KBM-7 (cell line): ENCODE results near the gene METTL25B.
A peak's percentile ranks its signal among the peaks of the same experiment; 100 is the strongest.
"Not testable (repeated sequence)": the region's sequence is repeated elsewhere in the genome, so short reads cannot be mapped to it uniquely, and the experiment has no call there.

Experiments used
- DNase-seq: peaks from one replicate; pipeline ENCODE4 v3.0.0-alpha.2; 2015
- in situ Hi-C: fragments of 300-500 bp; cut with MboI; formaldehyde crosslinking; loops from 2 replicates; pipeline ENCODE4 v1.14.3; 2020; ENCODE audit warnings: low sequenced_read_pairs, low pct_unique_long_range_greater_than_20kb, mixed read lengths

Gene METTL25B

DNA sequence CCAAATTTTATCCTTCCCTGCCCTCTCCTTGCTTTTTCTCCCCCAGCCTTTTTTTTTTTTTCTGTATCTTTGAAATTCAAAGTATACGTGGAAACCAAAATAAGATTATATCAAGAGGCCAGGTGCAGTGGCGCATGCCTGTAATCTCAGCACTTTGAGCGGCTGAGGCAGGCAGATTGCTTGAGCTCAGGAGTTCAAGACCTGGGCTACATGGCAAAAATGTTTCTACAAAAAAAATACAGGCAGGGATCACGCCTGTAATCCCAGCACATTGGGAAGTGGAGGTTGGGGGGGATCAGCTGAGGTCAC lies 32.5 kb downstream of the METTL25B start:
- in situ Hi-C loops = no loop called here
- DNase-seq = no peak

- in situ Hi-C loops, DNase-seq: not testable (repeated sequence)
Measured at GRCh38 chr1:156765136-156765535, 36.9 kb downstream of the METTL25B start.

GRCh38 chr1:156765666-156766065 lies 37.4 kb downstream of the METTL25B start:
- in situ Hi-C loops = no loop called here
- DNase-seq = no peak

DNA sequence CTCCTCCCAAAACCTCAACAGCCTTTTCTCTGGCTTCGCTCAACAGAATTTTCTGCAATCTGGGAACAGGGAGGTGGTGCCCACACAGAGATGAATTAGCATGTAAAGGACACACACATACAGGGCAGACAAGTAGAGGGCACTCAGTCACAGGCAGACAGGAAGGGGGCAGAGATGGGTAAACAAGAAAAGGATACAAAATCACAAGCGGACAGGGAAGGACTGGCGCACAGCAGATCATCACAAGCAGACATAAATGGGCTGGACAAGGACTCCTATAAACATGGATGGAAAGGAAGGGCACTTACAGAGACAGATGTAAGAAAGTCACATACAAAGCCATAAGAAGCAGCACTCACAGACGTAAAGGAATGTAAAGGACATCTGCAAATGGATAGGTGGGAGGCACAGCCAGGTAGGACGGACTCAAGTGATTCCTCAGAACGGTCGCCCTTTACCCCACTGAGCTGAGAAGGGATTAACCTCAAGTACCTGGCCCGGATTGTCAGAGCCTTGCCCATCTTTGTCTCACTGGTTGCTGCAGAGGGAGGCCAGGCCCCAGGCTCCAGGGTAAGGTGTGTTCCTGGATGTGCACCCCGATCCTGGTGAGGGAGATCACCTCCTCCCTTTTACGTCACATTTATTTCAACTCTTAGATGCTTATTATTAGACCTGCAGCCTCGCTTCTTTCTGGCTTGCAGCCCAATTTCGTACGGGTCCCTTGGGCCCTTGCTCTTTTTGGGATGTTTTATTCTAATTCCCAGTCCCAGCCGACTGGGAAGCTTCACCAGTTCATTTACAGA lies 38.2 kb downstream of the METTL25B start:
- DNase-seq = no peak
- in situ Hi-C loops = no loop called here

- in situ Hi-C loops = no loop called here
- DNase-seq = peak; percentile 100
Measured at GRCh38 chr1:156767101-156767878, 39.0 kb downstream of the METTL25B start, which contains the start of gene PRCC. Gene PRCC, plus strand, starts transcription at chr1:156767535. Its CDS starts 237 bp downstream, at chr1:156767772.

- peak; percentile 36 for DNase-seq
- in situ Hi-C loops = no loop called here
Measured at GRCh38 chr1:156767879-156768604, 39.8 kb downstream of the METTL25B start.

- no peak for DNase-seq
- in situ Hi-C loops = no loop called here
Measured at GRCh38 chr1:156768610-156769295, 40.5 kb downstream of the METTL25B start.

DNA sequence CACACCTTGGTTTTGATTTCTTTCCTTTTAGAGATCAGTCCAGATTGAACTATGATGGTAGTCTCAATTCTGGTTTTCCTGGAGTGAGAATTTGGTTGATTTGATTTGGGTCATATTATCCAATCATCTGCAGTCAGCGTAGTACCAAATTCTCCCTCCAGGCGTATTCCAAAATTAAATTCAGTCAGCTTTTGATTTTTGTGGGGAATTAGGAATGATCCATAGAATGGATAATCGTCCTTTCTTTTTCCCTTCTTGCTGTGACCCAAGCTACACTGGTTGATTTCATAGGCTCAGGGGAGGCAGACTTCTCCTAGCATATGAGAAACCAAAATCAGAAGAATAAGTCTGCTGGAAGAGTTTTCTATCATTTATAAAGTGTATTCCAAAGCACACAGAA lies 44.0 kb downstream of the METTL25B start:
- in situ Hi-C loops = no loop called here
- DNase-seq = no peak

GRCh38 chr1:156772728-156773497 lies 44.6 kb downstream of the METTL25B start:
- no peak for DNase-seq
- in situ Hi-C loops = no loop called here

DNA sequence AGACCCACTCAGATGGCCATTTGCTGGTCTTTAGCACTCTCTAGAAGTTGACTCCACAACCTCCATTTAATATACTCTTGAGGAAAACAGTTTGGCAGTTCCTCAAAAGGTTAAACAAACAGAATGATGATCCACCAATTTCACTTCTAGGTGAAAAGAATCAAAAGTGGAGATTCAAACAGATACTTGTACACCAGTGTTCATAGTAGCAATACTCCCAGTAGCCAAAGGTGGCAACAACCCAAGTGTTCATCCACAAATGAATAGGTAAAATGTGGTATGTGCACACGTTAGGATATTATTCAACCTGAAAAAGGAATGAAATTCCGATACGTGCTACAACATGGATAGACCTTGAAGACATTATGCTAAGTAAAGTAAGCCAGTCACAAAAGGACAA lies 45.3 kb downstream of the METTL25B start:
- no peak for DNase-seq
- in situ Hi-C loops = no loop called here

- DNase-seq = no peak
- in situ Hi-C loops = no loop called here
Measured at GRCh38 chr1:156775799-156776198, 47.5 kb downstream of the METTL25B start.

- no peak for DNase-seq
- in situ Hi-C loops = no loop called here
Measured at GRCh38 chr1:156776942-156777341, 48.7 kb downstream of the METTL25B start.

DNA sequence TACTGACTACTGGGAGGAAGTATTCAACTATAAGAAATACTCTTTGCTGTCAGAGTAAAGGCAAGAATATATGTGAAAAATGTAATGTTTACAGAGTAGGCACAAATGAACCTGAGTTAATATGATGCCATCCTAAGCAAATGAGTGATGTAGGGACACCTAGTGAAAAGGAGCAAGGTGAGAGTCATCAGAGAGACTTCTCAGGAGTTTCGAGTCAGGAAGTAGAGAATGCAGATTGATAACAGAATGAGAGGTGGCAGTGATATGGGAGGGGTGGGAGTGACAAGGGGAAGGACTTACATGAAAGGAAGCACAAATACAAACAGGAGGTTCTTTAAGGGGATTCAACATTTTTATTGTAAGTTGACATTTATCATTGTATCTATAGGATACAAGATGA lies 49.3 kb downstream of the METTL25B start:
- in situ Hi-C loops = no loop called here
- DNase-seq = no peak

DNA sequence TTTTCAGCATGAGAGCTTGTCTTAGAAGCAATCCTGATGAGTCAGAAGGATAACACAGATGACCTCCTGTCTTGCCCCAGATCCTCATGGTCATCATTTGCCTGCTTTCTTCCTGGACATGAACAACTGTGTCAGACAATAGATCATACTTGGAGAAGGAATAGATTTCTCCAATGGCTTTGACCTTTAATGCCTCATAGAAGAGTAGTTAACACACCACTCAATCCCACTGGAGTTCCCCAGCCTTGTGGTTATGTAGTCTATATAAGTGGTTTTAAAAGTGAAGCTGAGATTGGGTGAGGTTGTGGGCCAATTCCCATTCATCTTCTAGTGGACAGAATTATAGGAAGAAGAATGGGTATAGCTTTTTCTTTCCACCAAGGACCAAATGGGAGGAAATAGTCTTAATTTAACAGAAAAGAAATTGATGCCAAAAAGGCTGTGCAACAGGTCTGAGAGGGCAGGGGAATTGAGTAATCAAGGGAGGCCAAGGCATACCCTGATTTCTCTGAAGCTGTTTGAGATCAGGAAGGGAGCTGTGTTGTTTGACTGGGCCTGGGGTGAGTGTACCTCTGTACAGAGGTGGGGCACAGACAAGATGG lies 53.4 kb downstream of the METTL25B start:
- no peak for DNase-seq
- in situ Hi-C loops = no loop called here

- DNase-seq = no peak
- in situ Hi-C loops = no loop called here
Measured at GRCh38 chr1:156785458-156785857, 57.2 kb downstream of the METTL25B start.
